Colonic mucosa (tissue), 4 donors: Measurements from ENCODE around the gene TSPAN9. TPM values are rescaled to one million over a fixed set of nuclear protein-coding genes. Genes with fewer than 3 reads are reported as not detected.

ENCODE experiments used
- DNase-seq: peaks from one replicate; pipeline ENCODE4 v3.0.0-alpha.2; 2020
- H3K27ac ChIP-seq: fragments of 200-600 bp; one replicate; pipeline ENCODE4 v1.8.0; 2021
- H3K27me3 ChIP-seq: fragments of 200-600 bp; one replicate; pipeline ENCODE4 v1.8.0; 2021
- H3K36me3 ChIP-seq: fragments of 200-600 bp; one replicate; pipeline ENCODE4 v1.8.0; 2021
- H3K4me1 ChIP-seq: fragments of 200-600 bp; one replicate; pipeline ENCODE4 v1.8.0; 2021; ENCODE audit warnings: mild to moderate bottlenecking
- H3K4me3 ChIP-seq: fragments of 200-600 bp; one replicate; pipeline ENCODE4 v1.8.0; 2021
- H3K9ac ChIP-seq, 2 donors: one replicate each; pipeline ENCODE4 v1.7.0; 2013; ENCODE audit warnings: control low read depth in 2 of 2, low read depth in 2 of 2, low read length in 2 of 2
- H3K9me3 ChIP-seq: fragments of 200-600 bp; one replicate; pipeline ENCODE4 v1.8.0; 2021
- intact Hi-C: fragments of 100-400 bp; cut with DNase I; formaldehyde crosslinking; loops from one replicate; pipeline ENCODE4 v1.14.1; 2022
- total RNA-seq, 2 donors: library from RNA; stranded (reverse); fragmentation: NEBNext Ultra II Directional in 1 of 2; extraction: Animal tissue kit (Norgen Biotek cat#: 25700) in 1 of 2; gene quantifications; one replicate each; pipeline ENCODE4 v1.2.1, GENCODE V29; 2021
- TF ChIP-seq, protein P1 (sequence below): fragments of 200-600 bp; IDR thresholded peaks from one replicate; pipeline ENCODE4 v1.8.0; 2022; ENCODE audit warnings: antibody characterized with exemption, mild to moderate bottlenecking
- donor health status: healthy.
- donor health status: DM: no; HTN: no; CAD: no.
- donor health status: DM: no; HTN: no; CAD: no.

The TSPAN9 gene
- total RNA-seq, 2 donors from 2014 or later = 4.7 to 9.9 TPM

- Histone ChIP-seq H3K4me3 (no peak overlapping the region), H3K36me3 (no peaks in the 10 kb centered on the region), H3K27ac (no peak overlapping the region), H3K9me3 (no peaks in the 10 kb centered on the region), H3K27me3 (no peaks in the 10 kb centered on the region), H3K4me1 (no peaks in the 10 kb centered on the region), H3K9ac (no peak overlapping the region)
- intact Hi-C loops = loop anchor here (5.0 kb wide), 2 partner anchors 129 to 204 kb away; no protein-coding TSS in a partner anchor
- TF ChIP-seq, protein P1, sequence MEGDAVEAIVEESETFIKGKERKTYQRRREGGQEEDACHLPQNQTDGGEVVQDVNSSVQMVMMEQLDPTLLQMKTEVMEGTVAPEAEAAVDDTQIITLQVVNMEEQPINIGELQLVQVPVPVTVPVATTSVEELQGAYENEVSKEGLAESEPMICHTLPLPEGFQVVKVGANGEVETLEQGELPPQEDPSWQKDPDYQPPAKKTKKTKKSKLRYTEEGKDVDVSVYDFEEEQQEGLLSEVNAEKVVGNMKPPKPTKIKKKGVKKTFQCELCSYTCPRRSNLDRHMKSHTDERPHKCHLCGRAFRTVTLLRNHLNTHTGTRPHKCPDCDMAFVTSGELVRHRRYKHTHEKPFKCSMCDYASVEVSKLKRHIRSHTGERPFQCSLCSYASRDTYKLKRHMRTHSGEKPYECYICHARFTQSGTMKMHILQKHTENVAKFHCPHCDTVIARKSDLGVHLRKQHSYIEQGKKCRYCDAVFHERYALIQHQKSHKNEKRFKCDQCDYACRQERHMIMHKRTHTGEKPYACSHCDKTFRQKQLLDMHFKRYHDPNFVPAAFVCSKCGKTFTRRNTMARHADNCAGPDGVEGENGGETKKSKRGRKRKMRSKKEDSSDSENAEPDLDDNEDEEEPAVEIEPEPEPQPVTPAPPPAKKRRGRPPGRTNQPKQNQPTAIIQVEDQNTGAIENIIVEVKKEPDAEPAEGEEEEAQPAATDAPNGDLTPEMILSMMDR = peak; percentile 99
- peak; percentile 87 for DNase-seq
Observed at GRCh38 chr12:3073438-3074250, 3.5 kb upstream of the TSPAN9 start.

DNA sequence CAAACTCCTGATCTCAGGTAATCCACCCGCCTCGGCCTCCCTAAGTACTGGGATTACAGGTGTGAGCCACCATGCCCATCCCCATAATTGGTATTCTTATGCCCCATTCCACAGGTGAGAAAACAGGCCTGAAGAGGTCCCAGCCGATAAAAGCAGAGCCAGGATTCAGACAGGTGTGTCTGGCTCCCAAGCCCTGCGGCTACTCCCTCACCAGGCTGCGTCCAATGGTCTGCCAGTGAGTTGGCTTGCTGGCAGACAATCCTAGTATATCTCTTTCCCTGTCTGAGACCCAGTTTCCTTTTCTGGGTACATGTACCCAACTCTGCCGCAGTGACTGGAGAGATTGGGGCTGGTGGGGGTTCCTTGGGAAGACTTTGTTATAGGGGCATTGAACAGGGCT, 1.9 kb upstream of the TSPAN9 start:
- no peak for DNase-seq
- Histone ChIP-seq H3K9me3 (no peaks in the 10 kb centered on the region), H3K4me1 (no peaks in the 10 kb centered on the region), H3K27me3 (no peaks in the 10 kb centered on the region), H3K27ac (no peak overlapping the region), H3K36me3 (no peaks in the 10 kb centered on the region), H3K9ac (no peak overlapping the region), H3K4me3 (no peak overlapping the region)
- TF ChIP-seq, protein P1 = no peak
- intact Hi-C loops = no loop called here

GRCh38 chr12:3077572-3078081, 448 bp downstream of the TSPAN9 start:
- Histone ChIP-seq H3K9ac (peak overlapping the region; percentile 58 to 73), H3K9me3 (no peaks in the 10 kb centered on the region), H3K4me3 (peak overlapping the region; percentile 67), H3K4me1 (no peaks in the 10 kb centered on the region), H3K36me3 (no peaks in the 10 kb centered on the region), H3K27me3 (no peaks in the 10 kb centered on the region), H3K27ac (peak overlapping the region; percentile 52)
- DNase-seq = peak; percentile 40
- intact Hi-C loops = no loop called here
- TF ChIP-seq, protein P1 = no peak

GRCh38 chr12:3078086-3078820, 1.1 kb downstream of the TSPAN9 start:
- Histone ChIP-seq H3K36me3 (no peaks in the 10 kb centered on the region), H3K27ac (peak overlapping the region; percentile 52), H3K9me3 (no peaks in the 10 kb centered on the region), H3K4me3 (peak overlapping the region; percentile 67), H3K4me1 (no peaks in the 10 kb centered on the region), H3K27me3 (no peaks in the 10 kb centered on the region), H3K9ac (peak overlapping the region; percentile 50 to 58)
- TF ChIP-seq, protein P1 = no peak
- DNase-seq = no peak
- intact Hi-C loops = no loop called here

DNA sequence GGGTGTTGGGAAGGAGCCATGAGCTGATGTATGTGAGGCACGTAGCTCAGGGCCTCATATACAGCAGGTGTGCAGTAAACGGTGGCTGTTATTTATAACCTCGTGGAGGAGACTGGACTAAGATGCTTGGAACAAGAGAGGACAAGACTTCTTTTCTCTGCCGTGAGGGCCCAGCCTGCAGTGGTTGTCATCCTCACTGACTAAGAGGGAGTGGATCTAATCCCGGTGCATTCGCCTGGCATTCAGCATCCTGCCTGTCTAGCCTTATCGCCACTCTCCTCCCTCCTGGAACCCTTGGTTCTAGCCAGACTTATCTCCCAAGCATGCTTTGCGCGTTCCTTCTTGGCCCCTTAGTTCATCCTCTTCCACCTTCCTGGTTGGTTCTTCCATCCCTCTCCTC, 3.9 kb downstream of the TSPAN9 start:
- Histone ChIP-seq H3K27me3 (no peaks in the 10 kb centered on the region), H3K36me3 (no peaks in the 10 kb centered on the region), H3K27ac (no peak overlapping the region), H3K4me3 (no peak overlapping the region), H3K4me1 (no peaks in the 10 kb centered on the region), H3K9ac (no peak overlapping the region), H3K9me3 (no peaks in the 10 kb centered on the region)
- DNase-seq = no peak
- intact Hi-C loops = no loop called here
- TF ChIP-seq, protein P1 = no peak
